HG02943 (cell line): ENCODE results near the gene ROBO4.

Experiments used
- ATAC-seq: cut with Tn5 transposase; IDR thresholded peaks from one replicate; pipeline ENCODE4 v1.9.1; 2021; ENCODE audit warnings: mild to moderate bottlenecking, low read depth, moderate library complexity; ENCODE audit not compliant: unreplicated experiment

ROBO4 gene

DNA sequence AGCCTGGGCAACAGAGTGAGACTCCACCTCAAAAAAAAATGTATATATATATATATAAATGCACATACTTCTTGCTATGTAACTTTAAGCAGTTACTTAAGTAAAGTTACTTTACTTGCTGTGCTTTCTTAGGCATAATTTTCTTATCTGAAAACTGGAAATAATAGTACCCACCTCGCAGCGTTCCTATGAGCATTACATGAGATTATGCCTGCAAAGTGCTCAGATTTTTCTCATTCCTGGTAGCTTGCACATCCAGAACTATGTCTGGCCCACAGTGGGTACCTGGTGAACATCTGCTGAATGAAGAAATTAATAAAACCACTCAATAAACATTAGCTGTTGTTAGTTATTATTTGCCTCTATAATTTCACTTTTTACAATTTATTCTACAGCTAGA lies 38.5 kb downstream of the ROBO4 start:
- ATAC-seq = no peak

DNA sequence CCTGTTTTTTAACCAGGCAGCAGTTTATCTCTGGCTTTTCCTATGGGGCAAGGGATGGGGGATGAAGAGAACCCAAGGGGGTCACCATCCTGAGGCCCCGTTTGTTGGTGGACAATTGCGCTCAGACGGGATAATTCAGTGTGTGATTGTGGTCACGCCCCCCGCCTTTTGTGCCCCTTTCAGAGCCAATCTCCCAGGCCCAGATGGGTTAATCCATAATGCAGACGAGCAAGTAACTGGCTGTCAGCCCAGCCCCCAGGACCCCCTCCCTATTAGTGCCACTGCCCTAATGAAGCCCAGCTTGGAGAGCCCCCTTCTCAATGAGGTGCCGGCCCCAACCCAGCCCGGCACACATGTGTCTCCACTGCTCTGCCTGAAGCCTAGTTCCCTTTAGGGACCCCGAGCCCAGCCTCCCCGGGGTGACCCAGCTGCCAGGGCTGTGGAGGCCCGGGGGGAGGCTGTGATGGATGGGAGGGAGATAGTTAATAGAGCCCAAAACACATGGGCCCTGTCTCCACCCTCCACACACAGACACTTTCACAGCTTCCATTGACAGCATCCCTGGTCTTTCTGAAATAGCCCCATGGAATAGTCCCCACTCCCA lies 51.5 kb downstream of the ROBO4 start:
- no peak for ATAC-seq

DNA sequence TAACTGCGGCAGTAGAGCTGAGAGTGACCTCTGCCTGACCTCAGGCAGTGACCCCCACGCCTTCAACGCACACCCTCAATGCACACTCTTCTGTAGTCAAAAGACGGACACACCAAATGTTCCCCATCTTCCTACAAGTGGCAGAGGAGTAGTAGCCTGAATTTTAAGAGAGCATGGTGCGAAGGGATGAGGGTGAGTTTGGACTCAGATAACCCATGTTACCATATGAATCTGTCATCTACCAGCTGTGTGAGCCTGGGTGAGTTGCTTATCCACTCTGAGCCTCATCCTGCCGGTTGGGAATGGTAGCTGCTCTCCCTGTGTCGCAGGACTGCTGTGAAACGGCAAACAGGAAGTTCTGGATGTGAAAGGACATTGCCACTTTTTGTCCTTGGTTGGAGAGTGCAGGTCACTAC lies 53.0 kb downstream of the ROBO4 start:
- ATAC-seq = no peak

DNA sequence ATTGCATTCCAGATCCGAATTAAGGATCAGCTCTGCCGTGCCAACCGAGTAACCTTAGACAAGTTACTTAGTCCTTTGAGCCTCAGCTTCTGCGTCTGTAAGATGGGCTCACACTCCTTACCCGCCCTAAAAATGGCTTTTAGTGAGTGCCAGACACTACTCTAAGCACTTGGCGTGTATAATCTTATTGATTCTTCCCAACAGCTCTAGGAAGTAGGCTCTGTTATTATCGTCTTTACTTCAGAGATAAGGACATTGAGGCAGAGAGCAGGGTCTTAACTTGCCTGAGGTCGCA lies 54.1 kb downstream of the ROBO4 start:
- ATAC-seq = no peak

DNA sequence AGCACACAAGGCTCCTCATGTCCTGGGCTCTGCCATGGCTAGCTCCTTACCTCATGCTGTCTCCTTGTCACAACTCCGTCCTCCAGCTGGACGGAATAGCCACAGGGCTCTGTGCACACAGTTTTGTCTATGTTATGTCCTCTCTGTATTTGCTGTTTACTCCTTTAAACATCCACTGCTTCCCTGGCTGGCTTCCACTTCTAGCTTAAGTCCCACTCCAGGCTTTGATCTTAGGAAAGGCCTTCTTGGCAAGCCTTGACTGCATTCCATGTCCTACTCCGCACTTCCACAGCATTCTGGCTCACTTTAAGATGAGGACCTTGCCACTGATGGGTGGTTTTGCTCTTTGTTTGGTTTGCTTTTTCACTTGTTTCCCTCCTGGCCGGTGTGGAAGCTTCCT lies 55.4 kb downstream of the ROBO4 start:
- ATAC-seq = no peak

DNA sequence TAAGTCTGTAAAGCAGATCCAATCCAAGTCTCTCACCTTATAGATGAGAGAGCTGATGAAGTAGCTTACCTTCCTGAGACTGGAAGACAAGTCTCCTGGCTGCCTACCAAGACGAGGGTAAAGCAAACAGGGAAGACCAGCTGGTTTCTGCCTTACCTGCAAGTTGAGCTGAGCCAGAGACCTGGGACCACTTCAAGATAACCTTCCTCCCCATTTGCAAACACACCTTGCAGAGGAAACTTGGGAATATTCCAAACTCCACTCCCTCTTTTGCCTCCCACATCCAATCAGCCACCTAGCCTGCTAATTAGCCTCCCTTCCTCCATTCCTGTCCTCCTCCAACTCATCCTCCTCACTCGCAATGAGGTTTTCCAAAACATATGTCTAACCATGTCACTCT lies 55.8 kb downstream of the ROBO4 start:
- ATAC-seq = no peak

DNA sequence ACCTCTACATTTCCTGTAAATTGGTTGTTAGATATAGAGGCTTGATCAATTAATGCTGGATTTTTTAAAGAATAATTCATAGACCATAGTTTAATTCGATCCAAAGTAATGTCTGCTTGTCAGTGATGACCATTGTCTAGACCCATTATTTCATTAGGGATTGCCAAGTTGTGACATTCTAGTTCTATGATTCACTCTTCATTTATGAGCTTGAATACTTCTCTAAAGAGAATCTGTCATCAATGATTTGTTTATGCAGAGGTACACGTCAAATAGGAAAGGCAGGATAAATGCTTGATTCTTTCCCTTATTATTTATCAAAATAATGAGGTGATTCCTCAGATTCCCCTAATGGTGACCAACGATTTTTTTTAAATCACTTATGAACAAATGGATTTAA lies 56.5 kb downstream of the ROBO4 start:
- ATAC-seq = no peak

DNA sequence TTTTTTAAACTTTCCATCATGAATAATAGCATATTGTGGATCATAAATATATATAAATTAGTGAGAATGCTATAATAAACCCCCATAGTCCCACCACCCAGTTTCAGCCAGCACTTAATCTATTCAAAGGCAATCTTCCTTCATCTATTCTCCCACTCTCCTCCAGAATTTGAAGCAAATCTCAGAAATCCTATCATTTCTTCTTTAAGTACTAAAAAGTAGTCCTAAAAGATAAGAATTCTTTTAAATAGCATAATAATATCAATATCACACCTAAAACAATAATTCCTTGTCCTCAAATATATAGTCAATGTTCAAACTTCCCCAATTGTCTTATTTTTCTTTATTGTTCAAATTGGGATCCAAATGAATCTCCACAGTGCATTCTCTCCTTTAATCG lies 57.0 kb downstream of the ROBO4 start:
- ATAC-seq = no peak

DNA sequence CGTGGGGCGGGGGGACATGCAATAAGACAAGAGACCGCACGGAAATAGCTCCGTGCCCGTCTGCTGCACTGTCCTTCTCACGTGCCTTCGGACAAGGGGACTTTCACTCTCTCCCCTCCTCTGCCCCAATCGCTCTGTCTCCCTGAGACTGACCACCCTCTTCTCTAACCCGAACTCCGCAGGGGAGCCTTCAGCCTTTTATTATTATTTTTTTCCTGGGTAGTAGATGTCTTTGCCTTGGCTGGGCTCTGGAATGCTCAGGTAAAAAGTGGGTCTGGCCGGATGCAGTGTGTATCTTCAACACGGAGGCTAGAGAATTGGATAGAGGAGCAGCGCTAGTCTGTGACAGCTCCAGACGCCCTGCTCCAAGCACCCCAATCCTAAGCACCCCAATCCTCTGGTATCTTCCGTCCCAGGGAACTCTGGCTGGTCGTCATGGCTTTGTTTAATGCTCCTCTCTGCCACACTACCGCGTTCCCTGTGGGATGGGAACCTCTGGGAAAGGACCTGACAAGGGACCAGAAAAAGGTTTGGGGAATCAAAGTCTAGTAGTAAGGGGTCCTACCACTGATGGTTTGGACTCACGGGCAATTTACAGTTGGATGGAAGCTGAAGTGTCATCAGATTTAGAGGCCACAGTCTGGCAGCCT lies 57.6 kb downstream of the ROBO4 start:
- ATAC-seq = no peak

DNA sequence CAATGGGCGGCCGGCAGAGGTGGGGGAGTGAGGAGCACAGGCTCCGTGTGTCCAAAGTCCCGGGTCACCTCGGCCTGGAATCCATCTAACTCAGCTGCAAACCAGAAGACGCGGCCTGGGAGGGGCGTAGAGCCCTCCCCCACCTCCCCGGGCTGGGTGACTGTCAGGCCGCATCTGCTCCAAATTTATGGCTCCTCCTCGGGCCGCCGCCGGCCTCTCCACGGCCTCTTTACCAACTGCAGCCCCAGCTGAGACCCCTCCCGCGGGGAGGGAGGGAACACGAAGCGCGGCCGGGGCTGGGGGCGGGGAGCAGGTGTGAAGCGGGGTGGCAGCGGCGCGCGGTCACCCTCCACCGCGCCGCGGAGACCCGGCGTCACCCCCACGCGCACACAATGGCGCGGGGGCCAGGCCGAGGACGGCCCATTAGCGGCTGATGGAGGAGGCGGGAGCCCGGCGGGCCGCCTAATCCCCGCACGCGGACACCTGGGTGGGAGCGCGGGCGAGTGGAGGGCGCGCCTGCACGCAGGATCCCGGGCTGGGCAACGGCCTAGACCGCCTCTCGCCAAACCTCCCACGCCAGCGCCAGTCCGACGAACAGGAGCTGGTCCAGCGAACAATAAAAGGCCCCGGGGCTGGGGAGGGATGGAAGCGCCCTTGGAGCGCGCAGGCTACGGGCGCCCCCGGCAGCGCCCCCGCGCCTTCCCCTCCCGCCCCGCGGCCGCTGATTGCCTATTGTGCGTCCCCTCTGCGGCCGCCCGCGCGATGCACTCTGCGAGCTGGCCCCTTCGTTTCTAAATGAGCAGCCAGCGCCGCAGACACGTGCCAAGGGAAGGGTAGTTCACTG lies 58.3 kb downstream of the ROBO4 start:
- no peak for ATAC-seq

DNA sequence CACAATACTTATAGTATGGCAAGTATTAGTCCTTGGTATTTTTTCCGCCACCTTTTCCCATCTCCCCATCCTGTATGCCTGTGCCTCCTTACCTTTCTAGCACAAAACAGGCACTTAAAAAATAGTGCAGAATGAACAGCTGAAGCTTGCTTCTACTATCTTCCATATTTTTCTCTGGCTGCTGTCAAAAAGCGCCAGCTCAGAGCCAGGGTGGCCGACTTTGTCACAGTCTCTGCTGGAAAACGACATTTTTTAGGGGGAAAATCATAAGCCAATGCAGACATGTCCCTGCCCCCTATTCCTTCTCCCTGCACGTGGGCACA lies 58.9 kb downstream of the ROBO4 start:
- ATAC-seq = no peak

DNA sequence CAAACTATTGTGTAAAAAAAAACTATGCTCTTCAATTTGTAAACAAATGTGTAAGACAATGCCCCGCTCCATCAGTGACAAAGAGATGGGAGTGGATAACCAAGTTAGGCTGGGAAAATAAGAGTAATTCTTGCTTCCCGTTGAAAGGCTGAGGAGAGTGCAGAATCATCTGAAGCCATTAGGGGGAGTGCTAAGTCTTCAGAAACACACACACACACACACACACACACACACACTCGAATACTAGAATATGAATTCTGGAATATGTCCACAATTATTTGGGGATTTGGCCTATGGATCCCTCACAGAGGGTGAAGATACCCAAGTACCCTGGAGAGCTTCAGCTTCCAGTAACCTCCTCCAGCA lies 60.2 kb downstream of the ROBO4 start:
- no peak for ATAC-seq

DNA sequence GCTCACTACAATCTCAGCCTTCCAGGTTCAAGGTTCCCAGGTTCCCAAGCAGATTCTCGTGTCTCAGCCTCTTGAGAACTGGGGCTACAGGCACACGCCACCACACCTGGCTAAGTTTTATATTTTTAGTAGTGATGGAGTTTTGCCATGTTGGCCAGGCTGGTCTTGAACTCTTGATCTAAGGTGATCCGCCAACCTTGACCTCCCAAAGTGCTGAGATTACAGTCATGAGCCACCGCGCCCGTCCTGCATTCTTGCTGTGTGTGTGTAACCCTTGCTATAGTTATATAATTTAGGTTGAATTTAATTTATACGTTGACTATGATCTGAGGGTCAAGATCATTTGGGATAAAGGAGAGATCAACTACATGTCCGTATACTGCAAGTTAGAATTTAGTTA lies 61.7 kb downstream of the ROBO4 start:
- no peak for ATAC-seq

DNA sequence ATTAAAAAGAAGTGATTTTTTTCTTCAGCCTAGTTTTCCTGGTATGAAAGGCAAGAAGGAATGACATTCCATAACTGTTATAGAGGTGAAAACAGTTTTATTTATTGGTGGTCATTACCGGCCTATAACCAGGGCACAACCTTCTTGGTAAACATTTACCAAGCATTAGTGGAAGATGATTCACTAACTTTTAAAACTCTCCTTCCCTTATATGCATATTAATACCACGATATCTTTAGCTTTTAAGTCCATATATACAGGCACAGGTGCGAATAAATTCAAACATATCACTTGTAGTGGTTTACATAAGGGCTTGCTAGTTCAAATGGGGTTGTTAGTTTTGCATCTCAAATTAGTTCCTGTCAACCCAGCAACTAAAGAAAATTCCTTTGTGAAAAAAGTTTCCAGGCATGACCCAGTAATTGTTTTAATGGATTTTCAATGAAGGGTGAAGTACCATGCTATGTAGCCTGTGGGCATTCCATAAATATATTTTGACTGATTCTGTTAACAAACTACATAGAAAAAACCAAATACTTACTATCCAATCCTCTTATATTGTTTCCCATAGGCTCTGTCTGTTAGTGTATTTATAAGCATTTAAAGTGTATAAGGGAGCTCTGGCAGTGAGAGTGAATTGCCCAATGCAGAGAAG lies 63.0 kb downstream of the ROBO4 start:
- no peak for ATAC-seq
